Measurements from ENCODE around the gene CFAP157.

The CFAP157 gene

DNA sequence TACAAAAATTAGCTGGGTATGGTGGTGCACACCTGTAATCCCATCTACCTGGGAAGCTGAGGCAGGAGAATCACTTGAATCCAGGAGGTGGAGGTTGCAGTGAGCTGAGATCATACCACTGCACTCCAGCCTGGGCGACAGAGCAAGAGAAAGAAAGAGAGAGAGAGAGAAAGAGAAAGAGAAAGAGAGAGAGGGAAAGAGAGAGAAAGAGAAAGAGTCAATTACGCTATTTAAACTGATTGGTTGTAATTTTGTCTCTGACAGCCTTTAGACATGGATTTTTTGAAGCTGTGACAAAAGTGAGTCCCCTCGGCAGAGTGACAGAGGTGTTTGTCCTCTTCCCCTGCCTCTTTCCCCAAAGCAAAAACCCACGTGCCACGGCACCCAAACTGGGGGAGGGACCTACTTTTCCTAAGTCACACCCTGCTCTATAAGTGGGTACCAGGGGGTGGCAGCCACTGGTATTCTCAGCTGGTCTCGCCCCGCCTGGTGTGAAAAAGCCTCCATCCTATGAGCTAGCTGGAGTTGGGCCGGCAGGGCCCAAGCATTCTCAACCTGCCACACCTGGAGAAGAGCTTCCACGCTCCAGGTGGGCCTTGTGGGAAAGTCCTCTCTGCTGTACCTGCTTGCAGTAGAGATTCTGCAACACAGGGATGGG, 3.4 kb upstream of the CFAP157 start:
- H3K36me3 Mint-ChIP-seq (ENCODE audit: low read depth), result no peaks in the 10 kb centered on the region
- H3K9me3 Mint-ChIP-seq, result no peaks in the 10 kb centered on the region
- peaks cover 23% of the 10 kb centered on the region for H3K4me1 Mint-ChIP-seq
- no peak overlapping the region for H3K4me3 Mint-ChIP-seq
- DNase-seq, result no peak
- H3K27ac Mint-ChIP-seq, result no peak overlapping the region
- H3K27me3 Mint-ChIP-seq, result no peaks in the 10 kb centered on the region
- ATAC-seq, result no peak

DNA sequence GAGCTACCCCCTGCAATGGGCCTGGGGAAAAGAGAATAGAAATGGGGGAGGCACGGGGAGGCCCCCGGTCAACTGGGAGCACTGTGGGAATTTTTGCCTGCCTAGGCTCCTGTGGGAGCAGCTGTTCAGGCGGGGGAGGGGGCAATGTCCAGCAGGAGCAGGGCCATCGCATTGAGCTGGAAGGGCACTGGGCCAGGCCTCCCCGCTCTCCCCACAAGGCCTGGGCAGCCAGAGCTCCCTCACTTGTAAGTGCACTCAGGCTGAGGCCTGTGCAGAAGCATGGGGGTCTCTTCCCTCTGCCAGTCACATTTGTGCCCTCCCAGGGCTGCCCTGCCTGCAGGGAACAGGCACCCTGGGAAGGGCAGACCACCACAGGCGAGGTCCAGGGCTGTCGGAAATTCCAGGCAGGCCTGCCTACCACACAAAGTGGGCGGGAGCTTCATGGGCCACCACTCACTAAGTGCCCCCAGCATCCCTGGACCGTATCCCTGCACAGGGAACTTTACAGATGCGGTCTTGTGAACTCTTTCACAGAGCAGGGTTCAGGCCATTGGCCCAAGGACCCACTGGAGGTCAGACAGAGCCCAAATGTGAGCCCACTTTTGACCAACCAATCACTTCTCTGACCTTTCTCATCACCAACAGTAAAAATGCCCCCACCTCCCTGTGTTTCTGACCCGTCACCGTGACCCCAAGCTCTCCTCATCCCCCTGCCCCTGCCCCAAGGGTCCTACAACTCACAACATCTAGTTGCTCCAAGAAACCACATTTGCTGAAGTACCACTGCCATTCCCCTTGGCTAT, 1.0 kb upstream of the CFAP157 start:
- H3K27ac Mint-ChIP-seq, result no peak overlapping the region

DNA sequence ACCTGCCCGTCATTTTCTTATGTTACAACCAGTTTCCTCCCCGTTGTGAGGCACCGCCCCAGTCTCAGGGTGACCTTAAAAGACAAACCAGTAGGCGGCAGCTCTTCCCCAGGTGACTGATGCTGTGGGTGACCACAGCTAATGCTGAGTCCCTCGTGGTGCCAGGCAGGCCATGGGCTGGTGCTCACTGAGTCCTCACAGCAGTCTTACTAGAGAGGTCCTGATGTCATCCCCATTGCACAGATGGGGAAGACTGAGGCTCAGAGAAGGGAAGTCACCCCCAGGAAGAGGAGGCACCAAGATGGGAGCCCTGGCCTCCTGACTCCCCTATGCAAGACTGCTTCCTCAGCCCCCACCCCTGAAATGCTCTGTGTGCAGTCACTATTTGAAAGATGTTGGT, 978 bp downstream of the CFAP157 start:
- Mint-ChIP-seq H3K4me1 (peaks cover 18% of the 10 kb centered on the region), H3K4me3 (no peak overlapping the region), H3K9me3 (no peaks in the 10 kb centered on the region), H3K27me3 (no peaks in the 10 kb centered on the region), H3K27ac (peak overlapping the region; percentile 68), H3K36me3 (ENCODE audit: low read depth) (peaks cover 4% of the 10 kb centered on the region)
- DNase-seq (peak; percentile 32), ATAC-seq (peak; percentile 83)

More for the DNA sequence above, 1.0 kb upstream of the CFAP157 start:
- no peaks in the 10 kb centered on the region for H3K9me3 Mint-ChIP-seq
- no peak overlapping the region for H3K4me3 Mint-ChIP-seq
- H3K27me3 Mint-ChIP-seq, result no peaks in the 10 kb centered on the region
- no peaks in the 10 kb centered on the region for H3K36me3 Mint-ChIP-seq (ENCODE audit: low read depth)
- ATAC-seq (no peak), DNase-seq (no peak)
- H3K4me1 Mint-ChIP-seq, result peaks cover 11% of the 10 kb centered on the region

DNA sequence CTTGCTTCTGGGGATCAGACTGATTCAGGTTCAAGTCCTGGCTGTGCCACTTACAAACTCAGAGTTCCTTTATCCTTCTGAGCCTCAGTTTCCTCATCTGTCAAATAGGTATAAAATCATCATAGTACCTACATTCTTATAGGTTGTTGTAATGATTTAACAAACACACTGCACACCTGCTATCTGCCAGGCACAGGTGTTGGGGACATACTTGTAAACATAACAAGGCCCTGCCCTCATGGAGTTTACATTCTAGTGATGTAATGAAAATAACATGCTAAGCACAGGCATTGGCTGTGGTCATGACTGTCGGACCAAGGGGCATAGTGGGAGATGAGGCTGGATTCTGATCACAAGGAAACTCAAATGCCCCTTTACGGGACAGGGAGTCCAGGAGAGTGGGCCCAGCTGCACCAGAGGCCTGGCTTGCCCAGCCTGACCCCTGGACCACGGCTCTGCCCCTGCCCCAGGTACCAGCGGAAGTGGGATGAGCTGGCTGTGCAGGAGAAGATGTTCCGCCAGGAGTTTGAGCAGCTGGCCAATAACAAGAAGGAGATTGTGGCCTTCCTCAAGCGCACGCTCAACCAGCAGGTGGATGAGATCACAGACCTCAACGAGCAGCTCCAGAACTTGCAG, 2.3 kb downstream of the CFAP157 start:
- H3K4me1 Mint-ChIP-seq, result peaks cover 21% of the 10 kb centered on the region
- H3K27me3 Mint-ChIP-seq, result no peaks in the 10 kb centered on the region
- H3K27ac Mint-ChIP-seq, result no peak overlapping the region
- ATAC-seq, result no peak
- H3K4me3 Mint-ChIP-seq, result no peak overlapping the region
- peaks cover 4% of the 10 kb centered on the region for H3K36me3 Mint-ChIP-seq (ENCODE audit: low read depth)
- H3K9me3 Mint-ChIP-seq, result no peaks in the 10 kb centered on the region
- no peak for DNase-seq

DNA sequence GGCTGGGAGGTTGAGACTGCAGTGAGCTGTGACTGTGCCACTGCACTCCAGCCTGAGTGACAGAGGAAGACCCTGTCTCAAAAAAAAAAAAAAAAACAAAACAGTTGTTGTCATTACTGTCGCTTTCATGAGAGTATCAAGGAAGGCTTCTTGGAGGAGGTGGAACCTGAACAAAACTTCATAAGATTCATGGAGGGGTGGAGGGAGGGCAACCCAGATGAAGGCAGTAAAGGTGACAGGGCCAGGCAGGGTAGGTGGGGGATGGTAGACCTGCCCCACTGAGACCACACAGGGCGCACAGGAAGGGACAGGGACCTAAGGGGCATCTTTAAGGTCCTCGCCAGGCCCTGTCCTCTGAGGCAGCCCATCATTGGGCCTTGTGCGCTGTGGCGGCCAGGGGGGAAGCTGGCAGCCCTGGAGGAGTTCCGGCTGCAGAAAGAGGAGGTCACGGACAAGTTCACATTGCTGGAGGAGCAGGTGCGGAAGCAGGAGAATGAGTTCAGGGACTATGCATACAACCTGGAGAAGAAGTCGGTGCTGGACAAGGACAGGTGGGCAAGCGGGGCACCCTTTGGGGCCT, 3.5 kb downstream of the CFAP157 start:
- Mint-ChIP-seq H3K27ac (no peak overlapping the region), H3K4me3 (no peak overlapping the region), H3K36me3 (ENCODE audit: low read depth) (peaks cover 4% of the 10 kb centered on the region), H3K9me3 (no peaks in the 10 kb centered on the region), H3K4me1 (peaks cover 24% of the 10 kb centered on the region), H3K27me3 (no peaks in the 10 kb centered on the region)
- DNase-seq, result no peak
- ATAC-seq, result no peak

DNA sequence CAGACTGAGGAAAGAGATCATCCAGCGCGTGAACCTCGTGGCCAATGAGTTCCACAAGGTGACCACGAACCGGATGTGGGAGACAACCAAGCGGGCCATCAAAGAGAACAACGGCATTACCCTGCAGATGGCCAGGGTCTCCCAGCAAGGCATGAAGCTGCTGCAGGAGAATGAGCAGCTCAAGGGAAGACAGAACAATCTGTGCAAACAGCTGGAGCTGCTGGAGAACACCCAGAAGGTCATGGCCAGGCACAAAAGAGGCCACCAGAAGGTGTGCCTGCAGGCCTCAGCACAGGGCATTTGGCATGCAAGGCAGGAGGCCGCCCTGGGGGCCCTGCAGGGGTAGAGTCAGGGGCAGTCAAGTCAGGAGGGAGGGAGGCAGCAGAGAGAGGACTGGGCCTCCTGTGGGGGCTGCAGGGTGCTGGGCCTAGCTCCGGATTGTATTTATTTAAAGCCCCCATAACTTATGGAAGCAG, 4.5 kb downstream of the CFAP157 start:
- no peak for ATAC-seq
- H3K4me1 Mint-ChIP-seq, result peaks cover 28% of the 10 kb centered on the region
- no peak for DNase-seq
- H3K4me3 Mint-ChIP-seq, result no peak overlapping the region
- H3K36me3 Mint-ChIP-seq (ENCODE audit: low read depth), result peaks cover 4% of the 10 kb centered on the region
- no peak overlapping the region for H3K27ac Mint-ChIP-seq
- H3K27me3 Mint-ChIP-seq, result no peaks in the 10 kb centered on the region
- no peaks in the 10 kb centered on the region for H3K9me3 Mint-ChIP-seq

DNA sequence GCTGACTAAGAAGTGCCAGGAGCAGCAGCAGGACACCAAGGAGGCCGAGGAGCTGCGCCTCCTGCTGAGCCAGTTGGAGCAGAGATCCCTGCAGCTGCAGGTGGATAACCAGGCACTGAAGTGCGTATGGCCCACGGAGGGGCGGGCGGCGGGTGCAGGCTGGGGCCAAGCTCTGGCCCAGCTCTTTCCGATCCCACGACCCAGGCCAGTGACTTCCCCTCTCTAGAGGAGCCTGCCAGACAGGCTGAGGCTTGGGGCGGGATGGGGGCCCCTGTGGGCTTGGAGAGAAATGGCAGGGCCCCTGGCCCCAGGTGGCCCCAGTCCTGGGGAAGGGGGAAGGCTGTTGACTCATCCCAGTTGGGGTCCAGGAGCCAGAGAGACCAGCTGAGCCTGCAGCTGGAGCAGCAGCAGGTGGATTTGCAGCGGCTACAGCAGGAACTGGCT, 5.1 kb downstream of the CFAP157 start:
- DNase-seq, result no peak
- no peak overlapping the region for H3K4me3 Mint-ChIP-seq
- peaks cover 30% of the 10 kb centered on the region for H3K4me1 Mint-ChIP-seq
- no peak overlapping the region for H3K27ac Mint-ChIP-seq
- ATAC-seq, result no peak
- no peaks in the 10 kb centered on the region for H3K27me3 Mint-ChIP-seq
- H3K9me3 Mint-ChIP-seq, result no peaks in the 10 kb centered on the region
- peaks cover 4% of the 10 kb centered on the region for H3K36me3 Mint-ChIP-seq (ENCODE audit: low read depth)

DNA sequence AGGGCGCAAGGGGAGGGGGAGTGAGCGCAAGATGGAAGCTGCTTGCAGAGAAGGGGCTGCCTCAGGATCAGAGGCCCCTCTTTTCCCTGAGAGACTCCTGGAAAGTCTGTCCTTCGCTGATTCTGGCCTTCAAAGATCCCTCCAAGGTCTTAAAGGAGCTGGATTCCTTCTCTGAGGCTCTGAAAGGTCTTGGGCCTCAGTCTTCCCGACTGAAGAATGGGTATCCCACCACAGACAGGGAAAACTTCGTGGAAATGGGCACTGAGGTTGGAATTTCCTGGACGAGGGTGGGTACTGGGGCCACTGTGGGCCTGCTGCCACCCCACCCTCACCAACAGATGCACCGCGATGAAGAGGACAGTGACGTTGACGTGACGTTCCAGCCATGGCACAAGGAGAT, 5.6 kb downstream of the CFAP157 start:
- no peaks in the 10 kb centered on the region for H3K27me3 Mint-ChIP-seq
- H3K27ac Mint-ChIP-seq, result no peak overlapping the region
- peaks cover 4% of the 10 kb centered on the region for H3K36me3 Mint-ChIP-seq (ENCODE audit: low read depth)
- DNase-seq, result no peak
- peaks cover 28% of the 10 kb centered on the region for H3K4me1 Mint-ChIP-seq
- no peak for ATAC-seq
- H3K4me3 Mint-ChIP-seq, result no peak overlapping the region
- H3K9me3 Mint-ChIP-seq, result no peaks in the 10 kb centered on the region

DNA sequence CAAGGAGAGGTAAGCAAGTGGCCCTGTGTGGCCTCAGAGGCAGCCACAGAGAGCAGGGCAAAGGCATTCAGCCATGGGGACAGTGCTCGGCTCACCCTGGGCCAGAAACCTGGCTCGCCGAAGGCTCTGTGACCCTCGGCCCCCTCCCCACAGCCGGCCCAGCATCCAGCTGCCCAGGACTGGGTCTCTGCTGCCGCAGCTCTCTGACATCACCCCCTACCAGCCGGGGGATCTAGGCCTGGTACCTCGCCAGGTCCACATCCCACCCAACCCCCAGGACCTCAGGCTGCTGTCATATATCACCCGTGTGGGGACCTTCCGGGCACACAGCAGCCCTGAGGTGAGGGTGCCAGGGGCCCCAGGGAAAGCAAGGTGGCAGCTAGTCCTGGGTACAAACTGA, 6.1 kb downstream of the CFAP157 start:
- H3K4me1 Mint-ChIP-seq, result peaks cover 23% of the 10 kb centered on the region
- H3K4me3 Mint-ChIP-seq, result no peak overlapping the region
- no peaks in the 10 kb centered on the region for H3K9me3 Mint-ChIP-seq
- peaks cover 4% of the 10 kb centered on the region for H3K36me3 Mint-ChIP-seq (ENCODE audit: low read depth)
- ATAC-seq (no peak), DNase-seq (no peak)
- no peak overlapping the region for H3K27ac Mint-ChIP-seq
- H3K27me3 Mint-ChIP-seq, result no peaks in the 10 kb centered on the region

DNA sequence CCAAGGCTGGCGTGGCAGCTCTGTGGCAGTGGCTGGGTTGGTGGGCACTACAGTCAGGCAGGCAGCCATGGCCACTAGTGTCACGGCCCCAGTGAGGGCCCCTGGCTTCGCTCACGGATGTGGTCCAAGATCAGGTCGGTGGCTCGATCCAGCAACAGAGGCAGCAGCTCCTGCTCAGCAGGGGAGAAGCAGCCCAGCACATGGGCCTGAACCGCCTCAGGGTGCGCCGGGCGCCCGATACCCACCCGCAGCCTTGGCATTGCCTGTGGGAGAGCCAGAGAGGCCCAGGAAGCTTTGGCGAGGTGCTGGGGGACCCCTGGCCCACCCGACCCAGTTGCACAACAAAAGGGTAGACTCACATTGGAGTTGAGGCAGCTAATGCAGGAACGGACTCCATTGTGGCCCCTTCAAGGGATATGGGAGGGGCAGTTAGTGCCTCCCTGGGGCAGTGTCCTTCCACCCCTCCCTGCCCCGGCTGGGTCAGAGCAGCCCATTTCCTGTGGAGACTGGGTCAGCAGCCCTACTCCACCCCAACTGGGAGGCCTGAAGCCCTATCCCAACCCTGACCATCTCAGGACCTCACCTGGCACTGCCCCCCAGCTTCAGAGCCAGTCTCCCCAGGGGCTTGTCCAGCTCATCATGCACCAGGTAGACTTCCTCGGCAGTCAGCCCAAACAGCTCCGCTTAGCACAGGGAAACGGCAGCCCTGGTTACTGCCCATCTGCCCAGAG, 7.4 kb downstream of the CFAP157 start:
- Mint-ChIP-seq H3K27ac (no peak overlapping the region), H3K36me3 (ENCODE audit: low read depth) (peaks cover 4% of the 10 kb centered on the region)
- DNase-seq, result no peak

DNA sequence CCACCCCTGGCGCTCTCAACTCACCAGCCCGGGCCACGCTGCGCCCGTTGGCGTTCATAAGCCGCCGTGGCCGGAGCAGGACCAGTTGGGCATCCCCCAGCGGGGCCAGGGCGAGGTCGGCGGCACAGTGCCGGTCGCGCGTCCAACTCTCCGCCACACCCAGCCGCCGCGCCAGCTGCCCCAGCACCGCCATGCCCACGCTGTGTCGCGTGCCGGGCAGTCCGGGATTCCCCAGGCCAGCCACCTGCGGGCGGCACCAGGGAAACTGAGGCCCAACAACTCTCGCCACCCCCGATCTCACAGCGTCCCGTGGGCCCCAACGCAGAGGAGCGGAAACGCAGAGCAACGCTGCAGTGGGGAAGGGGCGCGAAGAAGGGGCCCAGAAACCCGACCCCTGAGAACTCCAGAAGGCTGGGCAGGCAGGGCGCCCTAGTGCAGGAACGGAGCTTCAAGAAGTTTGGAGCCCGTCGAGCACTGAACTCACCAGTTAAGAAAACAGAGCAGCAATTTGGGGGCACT, 8.2 kb downstream of the CFAP157 start:
- H3K27me3 Mint-ChIP-seq, result no peaks in the 10 kb centered on the region
- no peaks in the 10 kb centered on the region for H3K9me3 Mint-ChIP-seq
- peak overlapping the region; percentile 91 for H3K4me3 Mint-ChIP-seq
- ATAC-seq, result no peak
- peak; percentile 29 for DNase-seq
- H3K4me1 Mint-ChIP-seq, result peaks cover 30% of the 10 kb centered on the region
- H3K27ac Mint-ChIP-seq, result peak overlapping the region; percentile 85
- peaks cover 4% of the 10 kb centered on the region for H3K36me3 Mint-ChIP-seq (ENCODE audit: low read depth)

More for the DNA sequence above, 7.4 kb downstream of the CFAP157 start:
- H3K9me3 Mint-ChIP-seq, result no peaks in the 10 kb centered on the region
- peak overlapping the region; percentile 82 for H3K4me3 Mint-ChIP-seq
- H3K27me3 Mint-ChIP-seq, result no peaks in the 10 kb centered on the region
- no peak for ATAC-seq
- H3K4me1 Mint-ChIP-seq, result peaks cover 22% of the 10 kb centered on the region

DNA sequence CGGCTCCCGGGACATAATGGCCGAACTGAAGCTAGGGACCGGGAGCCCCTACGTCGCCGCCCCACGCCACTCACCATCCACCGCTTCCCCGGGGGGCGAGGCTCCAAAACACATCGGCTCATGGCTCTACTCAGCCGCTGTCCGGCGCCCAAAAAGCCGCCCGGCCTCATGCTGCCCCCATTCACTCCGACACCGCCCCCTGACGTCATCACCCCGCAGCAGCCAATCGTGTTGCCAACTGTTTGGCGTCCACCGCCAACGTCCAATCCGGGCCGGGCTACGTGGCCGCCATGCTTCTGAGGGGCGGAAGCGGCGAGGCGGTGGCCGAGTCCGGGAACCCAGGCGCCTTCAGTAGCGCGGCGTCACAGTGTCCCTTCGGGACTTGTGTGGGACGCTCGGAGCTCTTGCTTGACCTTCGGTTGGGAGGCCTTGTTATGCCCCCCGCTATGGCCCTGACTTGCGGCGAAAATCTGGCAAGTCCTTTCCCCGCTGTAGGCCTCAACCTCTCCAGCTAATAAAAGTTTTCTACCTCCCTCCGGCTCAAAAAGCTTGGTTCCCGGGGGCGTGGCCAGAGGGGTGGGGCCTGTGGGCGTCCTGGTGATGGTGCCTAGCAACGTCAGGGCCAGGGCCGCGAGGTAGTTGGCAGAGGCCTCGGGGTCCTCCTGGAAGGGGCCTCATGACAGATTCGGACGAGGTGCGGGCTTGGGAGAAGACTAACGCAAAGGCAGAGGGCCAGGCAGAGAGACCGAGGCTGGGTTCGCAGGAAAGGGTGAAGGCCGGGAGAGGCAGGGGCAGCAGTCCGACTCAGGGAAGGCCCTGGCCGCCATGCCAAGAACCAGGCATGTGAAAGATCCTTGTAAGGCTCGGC, 8.9 kb downstream of the CFAP157 start, which contains the start of the genes PTRH1 and TTC16:
Gene PTRH1, minus strand, starts transcription at position 194 of the 868 bp plus-strand sequence. Its CDS starts 24 bp downstream, at position 170.
Gene TTC16, plus strand, starts transcription at position 610 of the 868 bp plus-strand sequence. Its CDS starts 67 bp downstream, at position 677.
- no peaks in the 10 kb centered on the region for H3K9me3 Mint-ChIP-seq
- H3K36me3 Mint-ChIP-seq (ENCODE audit: low read depth), result peaks cover 4% of the 10 kb centered on the region
- DNase-seq (peak; percentile 99), ATAC-seq (peak; percentile 94)
- H3K4me3 Mint-ChIP-seq, result peak within 1 kb of the TSS; percentile 91
- H3K4me1 Mint-ChIP-seq, result peaks cover 34% of the 10 kb centered on the region
- H3K27me3 Mint-ChIP-seq, result no peaks in the 10 kb centered on the region
- peak within 1 kb of the TSS; percentile 85 for H3K27ac Mint-ChIP-seq

DNA sequence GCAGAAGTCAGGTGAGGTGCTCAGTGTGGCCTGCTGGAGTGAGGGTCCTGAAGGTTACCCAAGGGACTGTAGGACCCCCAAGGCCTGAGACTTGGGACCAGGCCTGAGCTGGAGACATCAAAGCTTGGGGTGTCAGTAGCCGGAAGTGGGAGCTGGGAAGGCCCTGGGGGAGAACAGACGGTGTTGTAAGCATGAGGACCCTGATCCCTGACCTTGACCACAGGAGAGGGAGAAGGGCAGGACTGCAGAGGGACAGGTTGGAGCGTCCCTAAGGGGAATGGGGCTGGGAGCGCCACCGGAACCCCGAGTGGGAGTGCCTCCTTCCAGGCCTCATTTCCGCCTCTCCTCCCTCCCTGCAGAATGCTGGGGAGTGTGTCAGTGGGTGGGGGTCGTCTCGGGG, 9.6 kb downstream of the CFAP157 start:
- Mint-ChIP-seq H3K9me3 (no peaks in the 10 kb centered on the region), H3K4me1 (peaks cover 34% of the 10 kb centered on the region), H3K36me3 (ENCODE audit: low read depth) (peaks cover 4% of the 10 kb centered on the region), H3K27me3 (no peaks in the 10 kb centered on the region), H3K27ac (peak overlapping the region; percentile 85), H3K4me3 (peak overlapping the region; percentile 91)
- DNase-seq (no peak), ATAC-seq (no peak)
